Smooth muscle cell (in vitro differentiated cells): ENCODE measurements around the gene GPT2. TPM values are rescaled to one million over a fixed set of nuclear protein-coding genes. Genes with fewer than 3 reads are reported as not detected.
A peak's percentile ranks its signal among the peaks of the same experiment; 100 is the strongest.

Source experiments
- DNase-seq: peaks from one replicate; lab custom pipeline; 2025; ENCODE audit not compliant: unreplicated experiment; lab: John Stamatoyannopoulos, UW
- H2AFZ ChIP-seq: fragments of 200-600 bp; sonication (generic); 2 replicates; pipeline ENCODE4 v1.6.0; 2016; ENCODE audit warnings: antibody characterized with exemption, low read depth, mild to moderate bottlenecking
- H3F3A ChIP-seq: fragments of 200-600 bp; sonication (generic); 2 replicates; pipeline ENCODE4 v1.6.0; 2017; ENCODE audit warnings: antibody characterized with exemption, low read depth
- H3K27ac ChIP-seq: fragments of 200-600 bp; sonication (generic); 2 replicates; pipeline ENCODE4 v1.5.1; 2016; ENCODE audit warnings: low read depth, mild to moderate bottlenecking
- H3K27me3 ChIP-seq: fragments of 200-600 bp; sonication (generic); 2 replicates; pipeline ENCODE4 v1.6.1; 2016; ENCODE audit warnings: low read depth, mild to moderate bottlenecking
- H3K36me3 ChIP-seq: fragments of 200-600 bp; sonication (generic); 2 replicates; pipeline ENCODE4 v1.5.1; 2016; ENCODE audit warnings: low read depth
- H3K4me1 ChIP-seq: fragments of 200-600 bp; sonication (generic); 2 replicates; pipeline ENCODE4 v1.5.1; 2016; ENCODE audit warnings: low read depth
- H3K4me2 ChIP-seq: fragments of 200-600 bp; sonication (generic); 2 replicates; pipeline ENCODE4 v1.6.0; 2016; ENCODE audit warnings: mild to moderate bottlenecking
- H3K4me3 ChIP-seq: fragments of 200-600 bp; sonication (generic); 2 replicates; pipeline ENCODE4 v1.5.1; 2016; ENCODE audit warnings: mild to moderate bottlenecking
- H3K79me2 ChIP-seq: fragments of 200-600 bp; sonication (generic); 2 replicates; pipeline ENCODE4 v1.6.0; 2016; ENCODE audit warnings: low read depth, mild to moderate bottlenecking
- H3K9ac ChIP-seq: fragments of 200-600 bp; sonication (generic); 2 replicates; pipeline ENCODE4 v1.6.0; 2016; ENCODE audit warnings: low read depth
- H3K9me3 ChIP-seq: fragments of 200-600 bp; sonication (generic); replicated peaks from 2 replicates; pipeline ENCODE4 v1.5.1; 2016; ENCODE audit warnings: low read depth
- H4K20me1 ChIP-seq: fragments of 200-600 bp; sonication (generic); 2 replicates; pipeline ENCODE4 v1.6.0; 2016; ENCODE audit warnings: low read depth
- CTCF ChIP-seq: fragments of 200-600 bp; sonication (generic); IDR thresholded peaks from 2 replicates; pipeline ENCODE4 v1.5.1; 2017; ENCODE audit warnings: borderline replicate concordance, mild to moderate bottlenecking, antibody characterized with exemption; ENCODE audit not compliant: insufficient read depth, poor library complexity, severe bottlenecking
- WGBS: methylation state at CpG from one replicate; pipeline ENCODE4 v1.1.7; 2016; ENCODE audit warnings: low lambda C conversion rate; 5-methylcytosine and 5-hydroxymethylcytosine counted together
- polyA plus RNA-seq: library from polyadenylated mRNA; unstranded; fragments of >200 nt; fragmentation: Nextera tagmentation; extraction: Ambion mirVana; gene quantifications from 2 replicates; pipeline ENCODE4 v1.2.1, GENCODE V29; 2016
- total RNA-seq: library from RNA; depleted of rRNA; stranded (reverse); fragments of >200 nt; gene quantifications from 2 replicates; pipeline ENCODE4 v1.2.3, GENCODE V29; 2014

Gene GPT2
- total and polyA plus RNA-seq, 2 experiments from 2014 or later: 21.4 to 29.3 TPM

- no peaks in the 10 kb centered on the region for H3K27me3 ChIP-seq
- H3K27ac ChIP-seq: peak within 1 kb of the TSS; percentile 96
- peak within 1 kb of the TSS; percentile 99 for H3K4me3 ChIP-seq
- WGBS: under 1% methylated on average over 58 of the region's 86 CpGs
- H3K36me3 ChIP-seq: peaks cover under 1% of the 10 kb centered on the region
- peak within 1 kb of the TSS; percentile 97 for H2AFZ ChIP-seq
- TF ChIP-seq CTCF: no peak
- H3K79me2 ChIP-seq: peaks cover 44% of the 10 kb centered on the region
- peaks cover 44% of the 10 kb centered on the region for H4K20me1 ChIP-seq
- peak within 1 kb of the TSS; percentile 97 for H3K4me2 ChIP-seq
- peak within 1 kb of the TSS; percentile 97 for H3K9ac ChIP-seq
- H3K9me3 ChIP-seq: no peaks in the 10 kb centered on the region
- H3F3A ChIP-seq: no peaks in the 10 kb centered on the region
- peaks cover 14% of the 10 kb centered on the region for H3K4me1 ChIP-seq
- DNase-seq: peak; percentile 64
Observed at GRCh38 chr16:46973207-46973995, 89.2 kb downstream of the GPT2 start, which contains the start of gene DNAJA2. TSS of gene DNAJA2 (minus strand) at chr16:46973674. CDS start at chr16:46973572, 102 bp downstream.

DNA sequence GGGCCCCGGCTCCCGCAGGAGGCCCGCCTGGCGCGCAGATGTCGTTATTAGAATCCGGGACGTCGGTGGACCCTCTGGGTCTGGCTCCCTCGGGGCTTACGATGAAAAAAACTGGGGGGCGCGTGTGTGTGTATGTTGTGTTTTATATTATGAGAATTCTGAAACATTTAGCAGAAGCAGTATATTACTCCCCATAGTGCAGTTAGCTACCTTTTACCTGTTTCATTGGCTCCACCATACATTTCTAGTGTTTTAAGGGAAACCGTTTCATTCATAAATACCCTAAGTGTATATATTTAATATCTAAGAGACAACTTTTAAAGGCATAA is 89.8 kb downstream of the GPT2 start:
- DNase-seq: no peak
- Histone ChIP-seq H3F3A (no peaks in the 10 kb centered on the region), H3K27ac (peak overlapping the region; percentile 96), H3K36me3 (no peaks in the 10 kb centered on the region), H4K20me1 (peaks cover 38% of the 10 kb centered on the region), H3K4me1 (peaks cover 14% of the 10 kb centered on the region), H3K9me3 (no peaks in the 10 kb centered on the region), H3K4me3 (peak overlapping the region; percentile 99), H3K27me3 (no peaks in the 10 kb centered on the region), H2AFZ (peak overlapping the region; percentile 97), H3K4me2 (peak overlapping the region; percentile 97), H3K9ac (peak overlapping the region; percentile 97), H3K79me2 (peaks cover 40% of the 10 kb centered on the region)
- TF ChIP-seq CTCF: no peak
- 6% methylated on average over 14 of the region's 14 CpGs for WGBS

GRCh38 chr16:46974352-46974751 is 90.2 kb downstream of the GPT2 start:
- no peak for DNase-seq
- no peaks in the 10 kb centered on the region for H3F3A ChIP-seq
- H2AFZ ChIP-seq: peak overlapping the region; percentile 97
- 77% methylated on average over 6 of the region's 6 CpGs for WGBS
- TF ChIP-seq CTCF: no peak
- peaks cover 37% of the 10 kb centered on the region for H3K79me2 ChIP-seq
- H3K36me3 ChIP-seq: no peaks in the 10 kb centered on the region
- peak overlapping the region; percentile 97 for H3K4me2 ChIP-seq
- peak overlapping the region; percentile 96 for H3K27ac ChIP-seq
- H3K4me1 ChIP-seq: peaks cover 14% of the 10 kb centered on the region
- peak overlapping the region; percentile 99 for H3K4me3 ChIP-seq
- no peaks in the 10 kb centered on the region for H3K9me3 ChIP-seq
- H4K20me1 ChIP-seq: peaks cover 34% of the 10 kb centered on the region
- H3K27me3 ChIP-seq: no peaks in the 10 kb centered on the region
- H3K9ac ChIP-seq: peak overlapping the region; percentile 97

DNA sequence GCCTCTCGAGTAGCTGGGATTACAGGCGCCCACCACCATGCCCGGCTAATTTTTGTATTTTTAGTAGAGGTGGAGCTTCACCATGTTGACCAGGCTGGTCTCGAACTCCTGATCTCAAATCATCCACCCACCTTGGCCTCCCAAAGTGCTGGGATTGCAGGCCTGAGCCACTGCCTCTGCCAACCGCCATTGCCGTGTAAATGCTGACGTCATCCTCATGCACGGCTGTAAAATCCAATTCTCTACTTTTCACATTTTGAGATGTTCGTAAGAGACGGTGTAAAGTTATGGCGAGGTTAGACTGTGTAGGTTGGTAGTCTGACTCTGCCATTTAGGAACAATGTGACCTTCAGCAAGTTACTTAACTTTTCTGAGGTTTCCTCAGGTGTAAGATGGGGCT is 91.0 kb downstream of the GPT2 start:
- 97% methylated on average over 11 of the region's 11 CpGs for WGBS
- TF ChIP-seq CTCF: no peak
- no peak overlapping the region for H3K9ac ChIP-seq
- peaks cover 28% of the 10 kb centered on the region for H3K79me2 ChIP-seq
- no peak overlapping the region for H2AFZ ChIP-seq
- H4K20me1 ChIP-seq: peaks cover 26% of the 10 kb centered on the region
- no peaks in the 10 kb centered on the region for H3K9me3 ChIP-seq
- H3K4me3 ChIP-seq: no peak overlapping the region
- no peaks in the 10 kb centered on the region for H3K36me3 ChIP-seq
- peaks cover 14% of the 10 kb centered on the region for H3K4me1 ChIP-seq
- no peak for DNase-seq
- H3K27ac ChIP-seq: no peak overlapping the region
- H3F3A ChIP-seq: no peaks in the 10 kb centered on the region
- H3K27me3 ChIP-seq: no peaks in the 10 kb centered on the region
- no peak overlapping the region for H3K4me2 ChIP-seq
